B cell (primary cell): ENCODE results near the gene C10orf53. TPM values are rescaled to one million over a fixed set of nuclear protein-coding genes. Genes with fewer than 3 reads are reported as not detected.

ENCODE experiments used
- ATAC-seq: fragments of 200-7000 bp; cut with Tn5 transposase; one replicate; pipeline ENCODE4 v1.10.0; 2021; ENCODE audit warnings: low read depth, mild to moderate bottlenecking, moderate number of reproducible peaks, moderate library complexity
- CTCF ChIA-PET: fragments of 350-600 bp; sonication (Branson Sonifier 250); formaldehyde crosslinking; loops from one replicate; lab custom pipeline; 2021; ENCODE audit warnings: antibody characterized with exemption, inconsistent platforms; lab: Charles Lee
- POLR2A ChIA-PET: fragments of 350-600 bp; sonication (Branson Sonifier 250); formaldehyde crosslinking; loops from one replicate; lab custom pipeline; 2021; ENCODE audit warnings: antibody characterized with exemption; lab: Charles Lee
- DNase-seq: peaks from one replicate; pipeline ENCODE4 v3.0.0; 2013
- H2AFZ ChIP-seq: 2 replicates; pipeline ENCODE4 v1.6.1; 2012; ENCODE audit warnings: mild to moderate bottlenecking, low read depth, low read length; ENCODE audit not compliant: insufficient read depth, poor library complexity, severe bottlenecking
- H3K27ac ChIP-seq, 2 donors: 1 replicate in 1 of 2; 2 replicates in 1 of 2; pipeline ENCODE4 v1.5.1; 2012 to 2013; ENCODE audit warnings: low read length in 2 of 2, mild to moderate bottlenecking in 2 of 2, moderate library complexity in 1 of 2
- H3K27me3 ChIP-seq, 4 experiments: fragments of 200-600 bp in 1 of 4; sonication (generic) in 1 of 4; replicated peaks in 1 of 4; 1 replicate in 2 of 4; 2 replicates in 2 of 4; pipeline versions ENCODE4 v1.6.1 to v1.7.0; 2013 to 2016; ENCODE audit warnings: low read length in 3 of 4, mild to moderate bottlenecking in 2 of 4, mixed read lengths in 1 of 4, moderate library complexity in 1 of 4; ENCODE audit not compliant: insufficient read depth in 4 of 4, control insufficient read depth in 3 of 4; ENCODE audit errors: control extremely low read depth in 1 of 4
- H3K36me3 ChIP-seq, 2 experiments: replicated peaks in 1 of 2; 1 replicate in 1 of 2; 2 replicates in 1 of 2; pipeline versions ENCODE4 v1.6.1 to v1.7.1; 2013; ENCODE audit warnings: low read length in 1 of 2; ENCODE audit not compliant: insufficient read depth in 2 of 2, control insufficient read depth in 1 of 2; ENCODE audit errors: control extremely low read depth in 1 of 2, extremely low read depth in 1 of 2
- H3K4me1 ChIP-seq, 2 donors: fragments of 200-600 bp in 1 of 2; sonication (generic) in 1 of 2; 1 replicate in 1 of 2; 2 replicates in 1 of 2; pipeline versions ENCODE4 v1.5.1 to v1.6.1; 2013 to 2017; ENCODE audit warnings: low read length in 2 of 2; ENCODE audit not compliant: control insufficient read depth in 2 of 2, insufficient read depth in 2 of 2
- H3K4me2 ChIP-seq: replicated peaks from 2 replicates; pipeline ENCODE3; 2012; ENCODE audit warnings: mild to moderate bottlenecking, low read depth, low read length; ENCODE audit not compliant: poor library complexity, severe bottlenecking
- H3K4me3 ChIP-seq, 5 experiments: fragments of 200-600 bp in 1 of 5; sonication (generic) in 1 of 5; 1 replicate in 3 of 5; 2 replicates in 2 of 5; pipeline versions ENCODE4 v1.5.1 to v1.7.0; 2011 to 2016; ENCODE audit warnings: low read length in 4 of 5, mild to moderate bottlenecking in 4 of 5, low read depth in 2 of 5, control low read depth in 1 of 5, moderate library complexity in 1 of 5; ENCODE audit not compliant: insufficient read depth in 1 of 5; ENCODE audit errors: control extremely low read depth in 1 of 5, extremely low read depth in 1 of 5
- H3K79me2 ChIP-seq: fragments of 200-600 bp; sonication (generic); one replicate; pipeline ENCODE4 v1.6.0; 2016; ENCODE audit warnings: low read length; ENCODE audit not compliant: control insufficient read depth, insufficient read depth
- H3K9ac ChIP-seq: fragments of 200-600 bp; sonication (generic); 2 replicates; pipeline ENCODE4 v1.6.1; 2017; ENCODE audit warnings: mild to moderate bottlenecking, low read length, moderate library complexity
- H3K9me3 ChIP-seq, 3 donors: one replicate each; pipeline versions ENCODE4 v1.6.1 to v1.7.1; 2013; ENCODE audit warnings: low read length in 2 of 3; ENCODE audit not compliant: control insufficient read depth in 2 of 3, insufficient read depth in 1 of 3; ENCODE audit errors: control extremely low read depth in 1 of 3
- H4K20me1 ChIP-seq: 2 replicates; pipeline ENCODE4 v1.6.0; 2012; ENCODE audit warnings: mild to moderate bottlenecking, low read length; ENCODE audit not compliant: insufficient read depth, control insufficient read depth, poor library complexity, severe bottlenecking
- H3K27ac Mint-ChIP-seq: one replicate; pipeline ENCODE4 v1.8.0; 2021; ENCODE audit warnings: mixed read lengths
- H3K27me3 Mint-ChIP-seq: one replicate; pipeline ENCODE4 v1.8.0; 2021; ENCODE audit warnings: mixed read lengths
- H3K4me1 Mint-ChIP-seq: one replicate; pipeline ENCODE4 v1.8.0; 2021; ENCODE audit warnings: mixed read lengths
- H3K4me3 Mint-ChIP-seq: one replicate; pipeline ENCODE4 v1.8.0; 2021; ENCODE audit warnings: mixed read lengths
- H3K9me3 Mint-ChIP-seq: one replicate; pipeline ENCODE4 v1.8.0; 2022; ENCODE audit warnings: mixed read lengths; ENCODE audit not compliant: insufficient read depth
- EZH2 ChIP-seq: IDR thresholded peaks from 2 replicates; pipeline ENCODE4 v1.6.1; 2012; ENCODE audit warnings: borderline replicate concordance, low read depth, mild to moderate bottlenecking, moderate library complexity, low read length; ENCODE audit not compliant: insufficient read depth, poor library complexity, severe bottlenecking
- WGBS: methylation state at CpG from one replicate; pipeline ENCODE4 v1.1.5; 2013; ENCODE audit warnings: missing lambda C conversion rate; ENCODE audit not compliant: insufficient coverage; 5-methylcytosine and 5-hydroxymethylcytosine counted together
- intact Hi-C: fragments of 100-400 bp; cut with micrococcal nuclease; formaldehyde crosslinking; loops from one replicate; pipeline ENCODE4 v1.10.0; 2022
- polyA plus RNA-seq: library from polyadenylated mRNA; depleted of rRNA; stranded (reverse); fragments of >200 nt; gene quantifications from 2 replicates; pipeline ENCODE4 v1.2.3, GENCODE V29; 2012
- total RNA-seq, 2 donors: library from RNA; stranded (reverse); fragments of 120-200 nt in 1 of 2; gene quantifications; 1 replicate in 1 of 2; 2 replicates in 1 of 2; pipeline versions ENCODE4 v1.2.3 to v1.2.4, GENCODE V29; 2013 to 2022
- TF ChIP-seq, protein P1 (sequence below): fragments of 200-600 bp; IDR thresholded peaks from one replicate; pipeline ENCODE4 v1.8.0; 2022; ENCODE audit warnings: antibody characterized with exemption, mild to moderate bottlenecking

Gene C10orf53
- total and polyA plus RNA-seq, 2 donors (not counting 1 experiment from before 2014, with no cell fraction given) = not detected

DNA sequence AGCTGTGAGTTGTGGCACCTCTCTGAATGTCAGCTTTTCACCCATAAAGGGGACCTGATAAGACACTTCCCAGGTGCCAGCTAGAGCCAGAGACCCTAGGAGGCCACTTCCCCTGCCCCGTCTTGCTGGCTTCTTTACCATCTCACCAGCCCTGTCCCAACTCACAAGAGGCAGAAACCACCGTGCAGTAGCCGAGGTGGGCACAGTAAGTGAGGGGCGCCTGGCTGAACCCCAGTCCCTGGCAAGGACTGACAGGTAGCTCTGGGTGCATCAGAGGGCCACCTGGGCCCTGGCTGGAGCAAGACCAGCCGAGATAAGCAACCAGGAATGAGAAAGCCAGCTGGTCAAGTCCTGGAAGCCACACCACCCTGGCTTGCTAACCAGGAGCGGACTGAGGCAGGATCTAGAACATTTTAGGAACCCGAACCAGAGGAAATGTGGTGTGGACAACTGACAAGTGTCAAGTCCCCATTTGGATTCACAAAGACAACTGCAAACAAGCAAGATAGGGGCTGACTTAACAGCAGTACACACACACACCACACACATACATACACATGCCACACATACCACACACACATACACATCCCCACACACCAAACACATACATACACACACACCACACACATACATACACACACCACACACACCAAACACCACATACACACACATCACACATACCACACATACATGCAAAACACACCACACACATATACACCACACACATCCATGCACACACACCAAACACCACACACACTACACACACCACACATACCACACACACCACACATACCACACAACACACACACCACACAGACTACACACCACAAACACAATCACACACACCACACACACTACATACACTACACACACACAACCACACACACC, 61.9 kb downstream of the C10orf53 start:
- no peak overlapping the region for H2AFZ ChIP-seq
- H3K79me2 ChIP-seq = no peaks in the 10 kb centered on the region
- no peaks in the 10 kb centered on the region for H3K9me3 ChIP-seq
- no peaks in the 10 kb centered on the region for H3K27me3 Mint-ChIP-seq
- no peaks in the 10 kb centered on the region for H4K20me1 ChIP-seq
- CTCF ChIA-PET = no interaction called here
- H3K4me3 ChIP-seq = no peak overlapping the region
- intact Hi-C loops = no loop called here
- H3K4me1 ChIP-seq = no peaks in the 10 kb centered on the region
- H3K27ac Mint-ChIP-seq = no peak overlapping the region
- DNase-seq (no peak), ATAC-seq (no peak)
- H3K27me3 ChIP-seq = no peaks in the 10 kb centered on the region
- POLR2A ChIA-PET = no interaction called here
- H3K27ac ChIP-seq = no peak overlapping the region
- 73% methylated on average over 7 of the region's 7 CpGs for WGBS
- no peak overlapping the region for H3K4me2 ChIP-seq
- no peaks in the 10 kb centered on the region for H3K36me3 ChIP-seq
- no peaks in the 10 kb centered on the region for H3K4me1 Mint-ChIP-seq
- no peak overlapping the region for H3K9ac ChIP-seq
- no peak overlapping the region for H3K4me3 Mint-ChIP-seq
- TF ChIP-seq EZH2 = no peak
- TF ChIP-seq, protein P1, sequence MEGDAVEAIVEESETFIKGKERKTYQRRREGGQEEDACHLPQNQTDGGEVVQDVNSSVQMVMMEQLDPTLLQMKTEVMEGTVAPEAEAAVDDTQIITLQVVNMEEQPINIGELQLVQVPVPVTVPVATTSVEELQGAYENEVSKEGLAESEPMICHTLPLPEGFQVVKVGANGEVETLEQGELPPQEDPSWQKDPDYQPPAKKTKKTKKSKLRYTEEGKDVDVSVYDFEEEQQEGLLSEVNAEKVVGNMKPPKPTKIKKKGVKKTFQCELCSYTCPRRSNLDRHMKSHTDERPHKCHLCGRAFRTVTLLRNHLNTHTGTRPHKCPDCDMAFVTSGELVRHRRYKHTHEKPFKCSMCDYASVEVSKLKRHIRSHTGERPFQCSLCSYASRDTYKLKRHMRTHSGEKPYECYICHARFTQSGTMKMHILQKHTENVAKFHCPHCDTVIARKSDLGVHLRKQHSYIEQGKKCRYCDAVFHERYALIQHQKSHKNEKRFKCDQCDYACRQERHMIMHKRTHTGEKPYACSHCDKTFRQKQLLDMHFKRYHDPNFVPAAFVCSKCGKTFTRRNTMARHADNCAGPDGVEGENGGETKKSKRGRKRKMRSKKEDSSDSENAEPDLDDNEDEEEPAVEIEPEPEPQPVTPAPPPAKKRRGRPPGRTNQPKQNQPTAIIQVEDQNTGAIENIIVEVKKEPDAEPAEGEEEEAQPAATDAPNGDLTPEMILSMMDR = no peak
- no peaks in the 10 kb centered on the region for H3K9me3 Mint-ChIP-seq
